Prostate gland (tissue), 2 donors: ENCODE data around the gene RXRA. TPM values are rescaled to one million over a fixed set of nuclear protein-coding genes. Genes with fewer than 3 reads are reported as not detected.

Experiments
- DNase-seq: peaks from one replicate; pipeline ENCODE4 v3.0.0-alpha.2; 2019; ENCODE audit warnings: low spot score
- H3K27ac ChIP-seq, 2 donors: fragments of 200-600 bp; sonication (generic); 2 replicates each; pipeline ENCODE4 v1.5.1; 2017 to 2019
- H3K27me3 ChIP-seq: fragments of 200-600 bp; sonication (generic); replicated peaks from 2 replicates; pipeline ENCODE4 v1.5.1; 2019; ENCODE audit not compliant: insufficient read depth
- H3K36me3 ChIP-seq, 2 donors: fragments of 200-600 bp; sonication (generic); 1 replicate in 1 of 2; 2 replicates in 1 of 2; pipeline versions ENCODE4 v1.5.1 to v1.8.1; 2017 to 2019
- H3K4me1 ChIP-seq: fragments of 200-600 bp; sonication (generic); replicated peaks from 2 replicates; pipeline ENCODE4 v1.5.1; 2019
- H3K4me3 ChIP-seq, 2 donors: fragments of 200-600 bp; sonication (generic); 2 replicates each; pipeline ENCODE4 v1.5.1; 2017 to 2019
- H3K9me3 ChIP-seq: fragments of 200-600 bp; sonication (generic); 2 replicates; pipeline ENCODE4 v1.5.1; 2017
- POLR2A ChIP-seq: fragments of 450-650 bp; IDR thresholded peaks from one replicate; pipeline ENCODE4 v1.6.1; 2016; ENCODE audit warnings: antibody characterized with exemption, mild to moderate bottlenecking
- POLR2AphosphoS5 ChIP-seq: sonication (generic); formaldehyde crosslinking; IDR thresholded peaks from one replicate; pipeline ENCODE4 v1.6.1; 2017; ENCODE audit warnings: antibody characterized with exemption
- WGBS: methylation state at CpG from one replicate; pipeline ENCODE4 v1.1.5; 2018; 5-methylcytosine and 5-hydroxymethylcytosine counted together
- intact Hi-C: fragments of 100-400 bp; cut with DNase I; formaldehyde crosslinking; loops from one replicate; pipeline ENCODE4 v1.14.2; 2022
- total RNA-seq, 2 donors: library from RNA; depleted of rRNA; stranded (reverse); fragments of >200 nt; gene quantifications; one replicate each; pipeline ENCODE4 v1.1.0, GENCODE V29; 2016
- TF ChIP-seq, protein P1 (sequence below), 4 experiments: fragments of 200-600 bp in 2 of 4; fragments of 450-650 bp in 2 of 4; sonication (generic) in 2 of 4; IDR thresholded peaks; 1 replicate in 3 of 4; 2 replicates in 1 of 4; pipeline ENCODE4 v1.5.1; 2016 to 2019; ENCODE audit warnings: antibody characterized with exemption in 4 of 4, mild to moderate bottlenecking in 2 of 4, moderate library complexity in 2 of 4

The RXRA gene
- total RNA-seq, 2 donors from 2014 or later = 69.5 to 84.1 TPM

- Histone ChIP-seq H3K36me3 (no peaks in the 10 kb centered on the region), H3K9me3 (no peaks in the 10 kb centered on the region), H3K27me3 (no peaks in the 10 kb centered on the region), H3K27ac (no peak overlapping the region), H3K4me3 (no peak overlapping the region), H3K4me1 (no peaks in the 10 kb centered on the region)
- TF ChIP-seq POLR2A (no peak), POLR2AphosphoS5 (no peak)
- TF ChIP-seq, protein P1, sequence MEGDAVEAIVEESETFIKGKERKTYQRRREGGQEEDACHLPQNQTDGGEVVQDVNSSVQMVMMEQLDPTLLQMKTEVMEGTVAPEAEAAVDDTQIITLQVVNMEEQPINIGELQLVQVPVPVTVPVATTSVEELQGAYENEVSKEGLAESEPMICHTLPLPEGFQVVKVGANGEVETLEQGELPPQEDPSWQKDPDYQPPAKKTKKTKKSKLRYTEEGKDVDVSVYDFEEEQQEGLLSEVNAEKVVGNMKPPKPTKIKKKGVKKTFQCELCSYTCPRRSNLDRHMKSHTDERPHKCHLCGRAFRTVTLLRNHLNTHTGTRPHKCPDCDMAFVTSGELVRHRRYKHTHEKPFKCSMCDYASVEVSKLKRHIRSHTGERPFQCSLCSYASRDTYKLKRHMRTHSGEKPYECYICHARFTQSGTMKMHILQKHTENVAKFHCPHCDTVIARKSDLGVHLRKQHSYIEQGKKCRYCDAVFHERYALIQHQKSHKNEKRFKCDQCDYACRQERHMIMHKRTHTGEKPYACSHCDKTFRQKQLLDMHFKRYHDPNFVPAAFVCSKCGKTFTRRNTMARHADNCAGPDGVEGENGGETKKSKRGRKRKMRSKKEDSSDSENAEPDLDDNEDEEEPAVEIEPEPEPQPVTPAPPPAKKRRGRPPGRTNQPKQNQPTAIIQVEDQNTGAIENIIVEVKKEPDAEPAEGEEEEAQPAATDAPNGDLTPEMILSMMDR (IDR thresholded peaks at IDR 0.05) = no peak
- WGBS = 84% methylated on average over 24 of the region's 24 CpGs
- intact Hi-C loops = no loop called here
- no peak for DNase-seq
Measured at GRCh38 chr9:134483361-134484184, 157.3 kb downstream of the RXRA start.

GRCh38 chr9:134484479-134484878 lies 158.2 kb downstream of the RXRA start:
- H3K27ac ChIP-seq = no peak overlapping the region
- no peaks in the 10 kb centered on the region for H3K4me1 ChIP-seq
- 73% methylated on average over 3 of the region's 3 CpGs for WGBS
- H3K27me3 ChIP-seq = no peaks in the 10 kb centered on the region
- TF ChIP-seq, protein P1 (IDR thresholded peaks at IDR 0.05) = no peak
- no peak for TF ChIP-seq POLR2AphosphoS5
- no peak for TF ChIP-seq POLR2A
- DNase-seq = no peak
- no peaks in the 10 kb centered on the region for H3K36me3 ChIP-seq
- H3K4me3 ChIP-seq = no peak overlapping the region
- intact Hi-C loops = no loop called here
- H3K9me3 ChIP-seq = no peaks in the 10 kb centered on the region

- H3K4me3 ChIP-seq = no peak overlapping the region
- no peak for TF ChIP-seq POLR2AphosphoS5
- TF ChIP-seq POLR2A = no peak
- TF ChIP-seq, protein P1 (IDR thresholded peaks at IDR 0.05) = no peak
- no peaks in the 10 kb centered on the region for H3K9me3 ChIP-seq
- no peak overlapping the region for H3K27ac ChIP-seq
- no peaks in the 10 kb centered on the region for H3K4me1 ChIP-seq
- no peaks in the 10 kb centered on the region for H3K27me3 ChIP-seq
- intact Hi-C loops = no loop called here
- no peaks in the 10 kb centered on the region for H3K36me3 ChIP-seq
- 93% methylated on average over 8 of the region's 8 CpGs for WGBS
- DNase-seq = no peak
Measured at GRCh38 chr9:134485653-134486052, 159.4 kb downstream of the RXRA start.

- Histone ChIP-seq H3K9me3 (no peaks in the 10 kb centered on the region), H3K27ac (no peak overlapping the region), H3K27me3 (no peaks in the 10 kb centered on the region), H3K36me3 (no peaks in the 10 kb centered on the region), H3K4me1 (no peaks in the 10 kb centered on the region), H3K4me3 (no peak overlapping the region)
- TF ChIP-seq, protein P1 (IDR thresholded peaks at IDR 0.05) = no peak
- TF ChIP-seq POLR2AphosphoS5 (no peak), POLR2A (no peak)
- intact Hi-C loops = no loop called here
- WGBS = 84% methylated on average over 16 of the region's 16 CpGs
- no peak for DNase-seq
Measured at GRCh38 chr9:134486143-134486591, 159.9 kb downstream of the RXRA start.

DNA sequence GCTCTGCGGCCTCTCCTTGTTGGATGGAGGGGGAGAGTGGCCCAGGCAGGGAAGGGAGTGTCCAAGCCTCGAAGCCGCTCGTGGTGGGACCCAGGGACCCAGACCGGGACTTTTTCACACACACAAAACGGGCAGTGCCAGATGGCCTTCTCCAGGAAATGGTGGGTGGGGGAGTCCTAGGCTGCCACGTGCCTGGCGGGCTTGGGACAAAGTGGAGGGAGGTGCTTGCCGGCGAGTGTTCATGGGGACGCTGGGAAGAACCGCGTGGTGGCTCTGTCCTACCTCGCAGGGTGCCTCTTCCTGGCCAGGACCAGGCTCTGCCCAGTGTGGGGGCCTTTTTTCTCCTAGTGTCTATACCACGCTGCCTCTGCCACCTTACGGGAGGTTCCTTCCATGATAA lies 160.3 kb downstream of the RXRA start:
- Histone ChIP-seq H3K4me1 (no peaks in the 10 kb centered on the region), H3K27me3 (no peaks in the 10 kb centered on the region), H3K4me3 (no peak overlapping the region), H3K27ac (no peak overlapping the region), H3K9me3 (no peaks in the 10 kb centered on the region), H3K36me3 (no peaks in the 10 kb centered on the region)
- TF ChIP-seq POLR2AphosphoS5 (no peak), POLR2A (no peak)
- TF ChIP-seq, protein P1 (IDR thresholded peaks at IDR 0.05) = no peak
- intact Hi-C loops = no loop called here
- WGBS = 89% methylated on average over 16 of the region's 16 CpGs
- DNase-seq = no peak
